ENCODE results near the gene LHPP. TPM values are rescaled to one million over a fixed set of nuclear protein-coding genes. Genes with fewer than 3 reads are reported as not detected.

Gene LHPP
- total RNA-seq, 1 donor from 2014 or later = 22.9 TPM

DNA sequence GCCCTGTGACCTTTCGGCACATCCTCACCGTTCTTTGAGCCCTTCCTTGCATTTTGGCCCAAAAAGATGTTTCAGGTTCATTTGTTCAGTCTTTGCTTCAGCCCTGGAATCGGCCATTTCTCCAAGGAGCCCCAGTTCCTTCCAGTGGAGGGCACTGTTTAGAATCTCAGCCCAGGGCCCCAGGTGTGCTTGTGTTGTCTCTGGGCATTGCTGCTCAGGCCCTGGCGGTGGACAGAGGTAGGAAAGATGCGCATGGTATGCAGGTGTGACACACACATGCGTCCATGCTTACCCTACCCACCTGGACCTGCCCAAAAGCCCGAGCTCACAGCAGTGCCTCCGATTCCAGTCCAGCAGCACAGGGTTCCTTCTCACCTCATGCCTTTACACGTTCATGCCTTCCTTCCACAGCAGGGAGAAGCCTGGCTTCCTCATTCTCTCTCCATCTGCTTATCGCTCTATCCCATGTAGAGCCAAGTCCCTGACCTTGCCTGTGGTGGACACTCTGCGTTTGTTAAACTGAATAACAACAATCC lies 70.6 kb downstream of the LHPP start:
- H3K27ac Mint-ChIP-seq = no peak overlapping the region
- ATAC-seq (ENCODE audit: low read depth) (no peak), DNase-seq (no peak)
- intact Hi-C loops (cut with micrococcal nuclease) = loop anchor here (5.0 to 10.0 kb wide), 2 partner anchors 533 to 540 kb away; no protein-coding TSS in a partner anchor
- no peaks in the 10 kb centered on the region for H3K9me3 Mint-ChIP-seq
- CTCF ChIA-PET = interaction anchor here (0.8 to 15.9 kb wide), 4 partner anchors 34 to 216 kb away, joined by 4 to 307 read pairs (median 34); partner anchors contain the start of gene FAM53B
- H3K36me3 Mint-ChIP-seq (ENCODE audit: low read depth) = no peaks in the 10 kb centered on the region
- H3K4me3 Mint-ChIP-seq = no peak overlapping the region
- no peaks in the 10 kb centered on the region for H3K27me3 Mint-ChIP-seq
- TF ChIP-seq, protein P1, sequence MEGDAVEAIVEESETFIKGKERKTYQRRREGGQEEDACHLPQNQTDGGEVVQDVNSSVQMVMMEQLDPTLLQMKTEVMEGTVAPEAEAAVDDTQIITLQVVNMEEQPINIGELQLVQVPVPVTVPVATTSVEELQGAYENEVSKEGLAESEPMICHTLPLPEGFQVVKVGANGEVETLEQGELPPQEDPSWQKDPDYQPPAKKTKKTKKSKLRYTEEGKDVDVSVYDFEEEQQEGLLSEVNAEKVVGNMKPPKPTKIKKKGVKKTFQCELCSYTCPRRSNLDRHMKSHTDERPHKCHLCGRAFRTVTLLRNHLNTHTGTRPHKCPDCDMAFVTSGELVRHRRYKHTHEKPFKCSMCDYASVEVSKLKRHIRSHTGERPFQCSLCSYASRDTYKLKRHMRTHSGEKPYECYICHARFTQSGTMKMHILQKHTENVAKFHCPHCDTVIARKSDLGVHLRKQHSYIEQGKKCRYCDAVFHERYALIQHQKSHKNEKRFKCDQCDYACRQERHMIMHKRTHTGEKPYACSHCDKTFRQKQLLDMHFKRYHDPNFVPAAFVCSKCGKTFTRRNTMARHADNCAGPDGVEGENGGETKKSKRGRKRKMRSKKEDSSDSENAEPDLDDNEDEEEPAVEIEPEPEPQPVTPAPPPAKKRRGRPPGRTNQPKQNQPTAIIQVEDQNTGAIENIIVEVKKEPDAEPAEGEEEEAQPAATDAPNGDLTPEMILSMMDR (IDR thresholded peaks at IDR 0.05) = no peak
- H3K4me1 Mint-ChIP-seq = peaks cover 75% of the 10 kb centered on the region
- POLR2A ChIA-PET = interaction anchor here (0.5 to 1.0 kb wide), 4 partner anchors 73 to 214 kb away, joined by 3 to 5 read pairs (median 3); no protein-coding TSS in a partner anchor

DNA sequence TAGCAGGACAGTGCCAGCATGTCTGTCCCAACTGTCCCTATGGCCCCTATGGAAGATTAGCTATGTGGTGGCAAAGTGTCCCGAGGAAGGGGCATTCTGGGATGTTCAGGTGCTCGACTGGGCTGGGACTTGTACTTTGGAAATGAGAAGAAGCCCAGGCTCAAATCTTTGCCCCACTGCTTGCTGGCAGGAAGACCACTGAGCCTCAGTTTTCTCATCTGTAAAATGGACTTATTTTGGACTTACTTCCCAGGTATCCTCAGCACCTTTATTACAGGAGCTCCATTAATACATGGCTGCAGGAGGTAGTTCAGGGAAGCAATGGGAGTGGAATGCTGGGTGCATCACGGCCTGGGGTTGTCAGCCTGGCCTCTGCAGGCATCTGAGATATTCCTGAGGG lies 71.2 kb downstream of the LHPP start:
- Mint-ChIP-seq H3K27me3 (no peaks in the 10 kb centered on the region), H3K27ac (no peak overlapping the region), H3K4me3 (no peak overlapping the region), H3K4me1 (peaks cover 80% of the 10 kb centered on the region), H3K9me3 (no peaks in the 10 kb centered on the region), H3K36me3 (ENCODE audit: low read depth) (no peaks in the 10 kb centered on the region)
- no peak for DNase-seq
- POLR2A ChIA-PET = interaction anchor here (0.5 to 1.0 kb wide), 5 partner anchors 73 to 213 kb away, joined by 3 to 5 read pairs (median 3); partner anchors contain the start of gene OAT
- no peak for ATAC-seq (ENCODE audit: low read depth)
- TF ChIP-seq, protein P1 (IDR thresholded peaks at IDR 0.05) = no peak
- CTCF ChIA-PET = interaction anchor here (0.8 to 15.9 kb wide), 4 partner anchors 33 to 215 kb away, joined by 4 to 307 read pairs (median 34); partner anchors contain the start of gene FAM53B
- intact Hi-C loops (cut with micrococcal nuclease) = loop anchor here (5.0 to 10.0 kb wide), 2 partner anchors 532 to 540 kb away; no protein-coding TSS in a partner anchor

DNA sequence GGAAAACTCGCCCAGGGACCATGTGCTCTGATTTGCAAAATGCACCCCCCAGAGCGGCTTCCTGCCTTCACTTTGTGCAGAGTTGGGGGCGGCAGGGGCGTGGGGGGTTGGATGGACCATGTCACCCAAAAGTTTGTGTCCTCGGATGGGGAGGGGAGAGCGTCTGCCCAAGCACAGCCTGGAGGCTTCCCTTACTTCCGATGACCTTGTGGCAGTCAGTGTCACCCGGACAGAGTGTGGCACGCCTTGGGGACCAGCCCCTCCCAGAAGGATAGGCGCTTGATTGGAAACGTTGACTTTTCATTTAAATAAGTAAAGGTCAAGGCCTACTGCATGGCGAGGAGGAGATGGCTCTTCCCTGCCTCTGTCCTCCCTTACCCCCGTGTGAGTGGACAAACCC lies 71.6 kb downstream of the LHPP start:
- H3K4me3 Mint-ChIP-seq = no peak overlapping the region
- no peak for DNase-seq
- H3K36me3 Mint-ChIP-seq (ENCODE audit: low read depth) = no peaks in the 10 kb centered on the region
- H3K27ac Mint-ChIP-seq = no peak overlapping the region
- no peaks in the 10 kb centered on the region for H3K27me3 Mint-ChIP-seq
- TF ChIP-seq, protein P1 (IDR thresholded peaks at IDR 0.05) = no peak
- CTCF ChIA-PET = interaction anchor here (0.8 to 15.9 kb wide), 5 partner anchors 32 to 215 kb away, joined by 4 to 307 read pairs (median 8); partner anchors contain the start of gene FAM53B
- intact Hi-C loops (cut with micrococcal nuclease) = loop anchor here (5.0 to 10.0 kb wide), 2 partner anchors 532 to 541 kb away; no protein-coding TSS in a partner anchor
- peaks cover 82% of the 10 kb centered on the region for H3K4me1 Mint-ChIP-seq
- H3K9me3 Mint-ChIP-seq = no peaks in the 10 kb centered on the region
- POLR2A ChIA-PET = interaction anchor here (0.6 to 6.8 kb wide), 4 partner anchors 87 to 212 kb away, joined by 3 to 51 read pairs (median 23); partner anchors contain the start of genes FAM53B and OAT
- no peak for ATAC-seq (ENCODE audit: low read depth)

- H3K36me3 Mint-ChIP-seq (ENCODE audit: low read depth) = no peaks in the 10 kb centered on the region
- H3K27me3 Mint-ChIP-seq = no peaks in the 10 kb centered on the region
- peak overlapping the region; percentile 87 for H3K27ac Mint-ChIP-seq
- H3K4me1 Mint-ChIP-seq = peaks cover 91% of the 10 kb centered on the region
- POLR2A ChIA-PET = interaction anchor here (0.5 to 9.2 kb wide), 21 partner anchors 13 to 511 kb away, joined by 3 to 134 read pairs (median 4); partner anchors contain the start of genes ABRAXAS2, FAM53B and LHPP
- DNase-seq (peak; percentile 55), ATAC-seq (ENCODE audit: low read depth) (peak; percentile 38)
- TF ChIP-seq, protein P1 (IDR thresholded peaks at IDR 0.05) = no peak
- CTCF ChIA-PET = interaction anchor here (0.5 to 15.9 kb wide), 28 partner anchors 9 to 540 kb away, joined by 3 to 307 read pairs (median 5); partner anchors contain the start of genes ABRAXAS2 and FAM53B
- H3K4me3 Mint-ChIP-seq = peak overlapping the region; percentile 45
- intact Hi-C loops (cut with micrococcal nuclease) = loop anchor here (1.0 to 10.0 kb wide), 8 partner anchors 30 to 542 kb away; no protein-coding TSS in a partner anchor
- H3K9me3 Mint-ChIP-seq = no peaks in the 10 kb centered on the region
Observed at GRCh38 chr10:124534231-124534798, 72.7 kb downstream of the LHPP start.

All from activated B cell treated with CpG ODN at 0.5 μM for 24 hours (primary cell).